Erythroblast (primary cell): ENCODE measurements around the gene EHMT1.

ENCODE experiments used
- GATA1 ChIP-seq: IDR thresholded peaks from 2 replicates; pipeline ENCODE4 v1.6.1; 2011; ENCODE audit warnings: low read depth, mild to moderate bottlenecking, control low read depth, low read length, moderate library complexity
- POLR2A ChIP-seq: IDR thresholded peaks from 2 replicates; pipeline ENCODE4 v1.6.1; 2011; ENCODE audit warnings: mild to moderate bottlenecking, low read length

GRCh38 chr9:137825324-137825989 lies 206.7 kb downstream of the EHMT1 start:
- TF ChIP-seq POLR2A = no peak
- TF ChIP-seq GATA1 = no peak
